ENCODE results near the gene EPN3.

DNA sequence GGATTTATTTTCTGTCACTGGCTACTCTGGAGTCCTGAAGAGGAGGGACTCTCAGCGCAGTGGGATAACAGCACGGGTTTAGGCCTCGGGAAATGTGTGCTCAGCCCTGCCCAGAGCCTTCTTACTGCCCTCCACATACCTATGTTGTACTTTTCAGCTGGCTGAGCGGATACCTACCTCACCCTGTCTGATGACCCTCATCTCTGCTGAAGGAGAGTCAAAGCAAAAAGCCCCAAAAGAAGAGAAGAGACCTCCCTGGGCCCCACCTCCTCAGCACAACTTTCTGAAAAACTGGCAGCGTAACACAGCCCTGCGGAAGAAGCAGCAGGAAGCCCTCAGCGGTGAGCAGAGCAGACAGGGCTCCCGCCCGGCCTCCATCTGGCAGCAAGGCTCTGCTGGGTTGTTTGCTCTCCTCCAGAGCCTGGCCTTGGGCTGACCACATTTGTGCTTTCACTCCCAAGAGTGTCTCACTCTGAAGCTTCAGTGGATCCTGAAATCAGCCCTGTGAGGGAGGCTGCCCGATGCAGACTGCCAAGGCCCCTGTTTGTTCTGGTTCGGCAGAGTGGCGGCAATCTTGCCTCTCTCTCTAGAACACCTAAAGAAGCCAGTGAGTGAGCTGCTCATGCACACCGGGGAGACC is 14.0 kb upstream of the EPN3 start:
- TF ChIP-seq, protein P1, sequence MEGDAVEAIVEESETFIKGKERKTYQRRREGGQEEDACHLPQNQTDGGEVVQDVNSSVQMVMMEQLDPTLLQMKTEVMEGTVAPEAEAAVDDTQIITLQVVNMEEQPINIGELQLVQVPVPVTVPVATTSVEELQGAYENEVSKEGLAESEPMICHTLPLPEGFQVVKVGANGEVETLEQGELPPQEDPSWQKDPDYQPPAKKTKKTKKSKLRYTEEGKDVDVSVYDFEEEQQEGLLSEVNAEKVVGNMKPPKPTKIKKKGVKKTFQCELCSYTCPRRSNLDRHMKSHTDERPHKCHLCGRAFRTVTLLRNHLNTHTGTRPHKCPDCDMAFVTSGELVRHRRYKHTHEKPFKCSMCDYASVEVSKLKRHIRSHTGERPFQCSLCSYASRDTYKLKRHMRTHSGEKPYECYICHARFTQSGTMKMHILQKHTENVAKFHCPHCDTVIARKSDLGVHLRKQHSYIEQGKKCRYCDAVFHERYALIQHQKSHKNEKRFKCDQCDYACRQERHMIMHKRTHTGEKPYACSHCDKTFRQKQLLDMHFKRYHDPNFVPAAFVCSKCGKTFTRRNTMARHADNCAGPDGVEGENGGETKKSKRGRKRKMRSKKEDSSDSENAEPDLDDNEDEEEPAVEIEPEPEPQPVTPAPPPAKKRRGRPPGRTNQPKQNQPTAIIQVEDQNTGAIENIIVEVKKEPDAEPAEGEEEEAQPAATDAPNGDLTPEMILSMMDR (IDR thresholded peaks at IDR 0.05; ENCODE audit: poor library complexity), result no peak
- no peak for TF ChIP-seq EZH2 (IDR thresholded peaks at IDR 0.05; ENCODE audit: borderline replicate concordance)
